ENCODE measurements around the gene BIN1. TPM values are rescaled to one million over a fixed set of nuclear protein-coding genes. Genes with fewer than 3 reads are reported as not detected.
A peak's percentile ranks its signal among the peaks of the same experiment; 100 is the strongest.

The BIN1 gene
- total RNA-seq, 1 experiment from 2014 or later: 42.5 TPM

DNA sequence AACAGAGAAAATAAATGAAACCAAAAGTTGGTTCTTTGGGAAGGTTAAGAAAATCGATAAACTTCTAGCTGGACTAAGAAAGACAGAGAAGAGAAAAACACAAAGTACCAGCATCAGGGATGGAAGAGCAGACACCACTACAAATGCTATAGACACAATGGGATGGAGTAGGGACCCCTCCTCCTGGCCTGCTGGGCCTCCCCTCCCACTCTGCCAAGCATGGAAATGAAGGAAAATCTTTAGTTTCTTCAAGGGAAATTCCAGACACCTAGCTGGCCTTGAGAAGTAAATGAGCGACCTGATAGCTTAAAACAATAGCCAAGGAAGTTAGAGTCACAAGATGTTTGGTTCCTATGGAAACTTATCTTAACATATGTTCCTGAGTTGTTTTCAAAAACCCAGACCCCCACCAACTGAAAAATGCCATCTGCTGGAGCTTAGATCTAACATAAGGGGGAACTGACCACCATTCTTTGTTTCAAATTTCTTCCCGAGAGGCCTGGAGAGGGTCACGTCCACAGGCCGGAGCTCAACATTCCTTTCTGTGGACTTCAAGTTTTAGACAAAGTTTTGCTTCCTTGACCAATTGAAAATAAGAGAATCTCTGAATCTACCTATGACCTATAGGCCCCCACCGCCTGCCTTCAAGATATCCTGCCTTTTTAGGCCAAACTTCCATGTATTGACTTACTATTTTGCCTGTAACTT is 101.9 kb downstream of the BIN1 start (continued):
- TF ChIP-seq, protein P1, sequence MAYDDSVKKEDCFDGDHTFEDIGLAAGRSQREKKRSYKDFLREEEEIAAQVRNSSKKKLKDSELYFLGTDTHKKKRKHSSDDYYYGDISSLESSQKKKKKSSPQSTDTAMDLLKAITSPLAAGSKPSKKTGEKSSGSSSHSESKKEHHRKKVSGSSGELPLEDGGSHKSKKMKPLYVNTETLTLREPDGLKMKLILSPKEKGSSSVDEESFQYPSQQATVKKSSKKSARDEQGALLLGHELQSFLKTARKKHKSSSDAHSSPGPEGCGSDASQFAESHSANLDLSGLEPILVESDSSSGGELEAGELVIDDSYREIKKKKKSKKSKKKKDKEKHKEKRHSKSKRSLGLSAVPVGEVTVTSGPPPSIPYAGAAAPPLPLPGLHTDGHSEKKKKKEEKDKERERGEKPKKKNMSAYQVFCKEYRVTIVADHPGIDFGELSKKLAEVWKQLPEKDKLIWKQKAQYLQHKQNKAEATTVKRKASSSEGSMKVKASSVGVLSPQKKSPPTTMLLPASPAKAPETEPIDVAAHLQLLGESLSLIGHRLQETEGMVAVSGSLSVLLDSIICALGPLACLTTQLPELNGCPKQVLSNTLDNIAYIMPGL (CRISPR knock-in tag; IDR thresholded peaks at IDR 0.05): no peak
- no peak for TF ChIP-seq TEAD4 (CRISPR knock-in tag; IDR thresholded peaks at IDR 0.05)
- TF ChIP-seq, protein P2, sequence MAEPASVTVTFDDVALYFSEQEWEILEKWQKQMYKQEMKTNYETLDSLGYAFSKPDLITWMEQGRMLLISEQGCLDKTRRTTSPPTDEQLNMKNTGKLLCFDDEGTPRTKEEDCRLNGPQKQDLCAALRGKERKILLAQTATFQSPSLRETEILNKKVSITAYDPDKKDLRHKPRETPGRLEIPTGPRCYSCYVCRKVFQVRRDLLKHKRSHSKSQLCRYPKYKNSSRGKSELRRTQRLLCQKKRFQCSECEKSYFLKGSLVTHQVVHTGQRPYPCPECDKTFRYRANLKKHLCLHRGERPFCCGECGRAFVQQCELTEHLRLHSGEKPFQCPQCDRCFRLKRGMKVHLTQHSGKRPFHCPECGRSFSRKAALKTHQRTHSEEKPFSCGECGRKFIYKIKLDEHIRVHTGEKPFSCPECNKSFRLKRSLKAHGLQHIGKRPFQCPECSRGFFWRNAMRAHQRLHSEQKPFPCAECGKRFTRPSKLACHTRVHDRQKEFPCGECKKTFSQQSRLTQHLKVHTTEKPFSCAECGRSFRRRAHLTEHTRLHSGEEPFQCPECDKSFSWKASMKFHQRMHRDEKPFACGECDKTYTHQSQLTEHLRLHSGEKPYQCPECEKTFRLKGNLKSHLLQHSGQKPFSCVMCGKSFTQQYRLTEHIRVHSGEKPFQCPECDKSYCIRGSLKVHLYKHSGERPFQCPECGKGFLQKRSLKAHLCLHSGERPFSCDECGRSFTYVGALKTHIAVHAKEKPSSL (CRISPR knock-in tag; conservative IDR thresholded peaks at IDR 0.05): no peak
- TF ChIP-seq, protein P3, sequence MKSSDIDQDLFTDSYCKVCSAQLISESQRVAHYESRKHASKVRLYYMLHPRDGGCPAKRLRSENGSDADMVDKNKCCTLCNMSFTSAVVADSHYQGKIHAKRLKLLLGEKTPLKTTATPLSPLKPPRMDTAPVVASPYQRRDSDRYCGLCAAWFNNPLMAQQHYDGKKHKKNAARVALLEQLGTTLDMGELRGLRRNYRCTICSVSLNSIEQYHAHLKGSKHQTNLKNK (CRISPR knock-in tag; IDR thresholded peaks at IDR 0.05): no peak
- TF ChIP-seq ZNF232 (CRISPR knock-in tag; IDR thresholded peaks at IDR 0.05): no peak
- TF ChIP-seq, protein P4, sequence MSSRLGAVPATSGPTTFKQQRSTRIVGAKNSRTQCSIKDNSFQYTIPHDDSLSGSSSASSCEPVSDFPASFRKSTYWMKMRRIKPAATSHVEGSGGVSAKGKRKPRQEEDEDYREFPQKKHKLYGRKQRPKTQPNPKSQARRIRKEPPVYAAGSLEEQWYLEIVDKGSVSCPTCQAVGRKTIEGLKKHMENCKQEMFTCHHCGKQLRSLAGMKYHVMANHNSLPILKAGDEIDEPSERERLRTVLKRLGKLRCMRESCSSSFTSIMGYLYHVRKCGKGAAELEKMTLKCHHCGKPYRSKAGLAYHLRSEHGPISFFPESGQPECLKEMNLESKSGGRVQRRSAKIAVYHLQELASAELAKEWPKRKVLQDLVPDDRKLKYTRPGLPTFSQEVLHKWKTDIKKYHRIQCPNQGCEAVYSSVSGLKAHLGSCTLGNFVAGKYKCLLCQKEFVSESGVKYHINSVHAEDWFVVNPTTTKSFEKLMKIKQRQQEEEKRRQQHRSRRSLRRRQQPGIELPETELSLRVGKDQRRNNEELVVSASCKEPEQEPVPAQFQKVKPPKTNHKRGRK (CRISPR knock-in tag; IDR thresholded peaks at IDR 0.05; ENCODE audit: borderline replicate concordance): no peak
- no peak for TF ChIP-seq TP53 (CRISPR knock-in tag; IDR thresholded peaks at IDR 0.05)
- no peak for TF ChIP-seq RELA (CRISPR knock-in tag; IDR thresholded peaks at IDR 0.05; ENCODE audit: borderline replicate concordance)
- TF ChIP-seq, protein P5, sequence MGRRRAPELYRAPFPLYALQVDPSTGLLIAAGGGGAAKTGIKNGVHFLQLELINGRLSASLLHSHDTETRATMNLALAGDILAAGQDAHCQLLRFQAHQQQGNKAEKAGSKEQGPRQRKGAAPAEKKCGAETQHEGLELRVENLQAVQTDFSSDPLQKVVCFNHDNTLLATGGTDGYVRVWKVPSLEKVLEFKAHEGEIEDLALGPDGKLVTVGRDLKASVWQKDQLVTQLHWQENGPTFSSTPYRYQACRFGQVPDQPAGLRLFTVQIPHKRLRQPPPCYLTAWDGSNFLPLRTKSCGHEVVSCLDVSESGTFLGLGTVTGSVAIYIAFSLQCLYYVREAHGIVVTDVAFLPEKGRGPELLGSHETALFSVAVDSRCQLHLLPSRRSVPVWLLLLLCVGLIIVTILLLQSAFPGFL (CRISPR knock-in tag; IDR thresholded peaks at IDR 0.05; ENCODE audit: borderline replicate concordance): no peak
- no peak for TF ChIP-seq FOXK1 (CRISPR knock-in tag; IDR thresholded peaks at IDR 0.05)
- TF ChIP-seq, protein P6, sequence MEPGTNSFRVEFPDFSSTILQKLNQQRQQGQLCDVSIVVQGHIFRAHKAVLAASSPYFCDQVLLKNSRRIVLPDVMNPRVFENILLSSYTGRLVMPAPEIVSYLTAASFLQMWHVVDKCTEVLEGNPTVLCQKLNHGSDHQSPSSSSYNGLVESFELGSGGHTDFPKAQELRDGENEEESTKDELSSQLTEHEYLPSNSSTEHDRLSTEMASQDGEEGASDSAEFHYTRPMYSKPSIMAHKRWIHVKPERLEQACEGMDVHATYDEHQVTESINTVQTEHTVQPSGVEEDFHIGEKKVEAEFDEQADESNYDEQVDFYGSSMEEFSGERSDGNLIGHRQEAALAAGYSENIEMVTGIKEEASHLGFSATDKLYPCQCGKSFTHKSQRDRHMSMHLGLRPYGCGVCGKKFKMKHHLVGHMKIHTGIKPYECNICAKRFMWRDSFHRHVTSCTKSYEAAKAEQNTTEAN (CRISPR knock-in tag; IDR thresholded peaks at IDR 0.05): no peak

DNA sequence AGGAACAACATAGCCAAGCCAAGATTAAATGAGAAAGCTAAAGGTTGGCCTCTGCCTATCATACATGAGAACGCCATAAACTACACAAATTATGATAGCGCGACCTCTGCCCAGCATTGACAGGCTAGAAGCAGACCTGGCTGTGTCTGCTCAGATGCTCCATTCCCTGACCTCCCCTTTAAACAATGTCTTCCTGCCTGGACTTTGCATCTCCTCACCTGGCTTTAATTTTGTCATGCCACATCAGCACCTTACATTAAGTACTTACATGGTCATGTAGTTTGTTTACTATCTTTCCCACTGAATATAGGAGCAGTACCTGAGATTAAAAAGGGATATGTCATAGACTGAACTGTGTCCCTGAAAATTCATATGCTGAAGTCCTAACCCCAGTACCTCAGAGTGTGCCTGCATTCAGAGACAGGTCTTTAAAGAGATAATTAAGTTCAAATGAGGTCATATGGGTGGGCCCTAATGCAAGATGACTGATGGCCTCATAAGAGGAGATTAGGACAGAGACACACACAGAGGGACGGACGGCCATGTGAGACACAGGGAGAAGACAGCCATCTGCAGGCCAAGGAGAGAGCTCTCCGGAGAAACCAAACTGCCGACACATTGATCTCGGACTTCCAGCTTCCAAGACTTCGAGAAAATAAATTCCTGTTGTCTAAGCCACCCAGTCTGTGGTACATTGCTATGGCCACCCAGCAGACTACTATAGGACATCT is 103.7 kb downstream of the BIN1 start:
- ChIA-PET POLR2A (interaction anchor here (0.6 kb wide), 1 partner anchor 79 kb away, joined by 4 read pairs; no protein-coding TSS in a partner anchor), CTCF (interaction anchor here (1.5 to 3.0 kb wide), 2 partner anchors 32 to 154 kb away, joined by 3 to 21 read pairs; no protein-coding TSS in a partner anchor)
- ATAC-seq (peak; percentile 46), DNase-seq (ENCODE audit: low spot score) (no peak)
- Mint-ChIP-seq H3K4me3 (no peak overlapping the region), H3K4me1 (peaks cover 20% of the 10 kb centered on the region), H3K9me3 (no peaks in the 10 kb centered on the region), H3K27ac (no peak overlapping the region), H3K27me3 (ENCODE audit: low read depth) (no peaks in the 10 kb centered on the region), H3K36me3 (no peaks in the 10 kb centered on the region)
- TF ChIP-seq GABPB1 (CRISPR knock-in tag; IDR thresholded peaks at IDR 0.05) (peak; percentile 48; the same call in 1 of the 2 replicates), SMAD4 (CRISPR knock-in tag; IDR thresholded peaks at IDR 0.05) (no peak), ZNF416 (CRISPR knock-in tag; IDR thresholded peaks at IDR 0.05) (no peak), JAZF1 (CRISPR knock-in tag; IDR thresholded peaks at IDR 0.05) (no peak)
- TF ChIP-seq, protein P7, sequence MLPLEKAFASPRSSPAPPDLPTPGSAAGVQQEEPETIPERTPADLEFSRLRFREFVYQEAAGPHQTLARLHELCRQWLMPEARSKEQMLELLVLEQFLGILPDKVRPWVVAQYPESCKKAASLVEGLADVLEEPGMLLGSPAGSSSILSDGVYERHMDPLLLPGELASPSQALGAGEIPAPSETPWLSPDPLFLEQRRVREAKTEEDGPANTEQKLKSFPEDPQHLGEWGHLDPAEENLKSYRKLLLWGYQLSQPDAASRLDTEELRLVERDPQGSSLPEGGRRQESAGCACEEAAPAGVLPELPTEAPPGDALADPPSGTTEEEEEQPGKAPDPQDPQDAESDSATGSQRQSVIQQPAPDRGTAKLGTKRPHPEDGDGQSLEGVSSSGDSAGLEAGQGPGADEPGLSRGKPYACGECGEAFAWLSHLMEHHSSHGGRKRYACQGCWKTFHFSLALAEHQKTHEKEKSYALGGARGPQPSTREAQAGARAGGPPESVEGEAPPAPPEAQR (CRISPR knock-in tag; IDR thresholded peaks at IDR 0.05): no peak
